Keratinocyte (primary cell): ENCODE data around the gene LGR6. TPM values are rescaled to one million over a fixed set of nuclear protein-coding genes. Genes with fewer than 3 reads are reported as not detected.
A peak's percentile ranks its signal among the peaks of the same experiment; 100 is the strongest.
"Not testable (repeated sequence)": the region's sequence is repeated elsewhere in the genome, so short reads cannot be mapped to it uniquely, and the experiment has no call there.

Experiments used
- DNase-seq: peaks from one replicate; pipeline ENCODE4 v3.0.0-alpha.2; 2011; ENCODE audit warnings: low read depth, missing footprints, low spot score
- FAIRE-seq: peaks from 2 replicates; lab custom pipeline; 2011; peaks lifted over from hg19 to GRCh38; lab: Jason Lieb, UNC
- H2AFZ ChIP-seq: 2 replicates; pipeline ENCODE4 v1.6.0; 2012; ENCODE audit warnings: low read length, control low read depth, inconsistent platforms; ENCODE audit not compliant: control insufficient read depth
- H3K27ac ChIP-seq: 2 replicates; pipeline ENCODE4 v1.5.1; 2011; ENCODE audit warnings: low read length; ENCODE audit not compliant: control insufficient read depth, insufficient read depth
- H3K27me3 ChIP-seq: 3 replicates; pipeline ENCODE4 v1.6.0; 2011; ENCODE audit warnings: low read length; ENCODE audit not compliant: control insufficient read depth, insufficient read depth; ENCODE audit errors: extremely low read depth
- H3K36me3 ChIP-seq, 2 experiments: 2 replicates in 1 of 2; 3 replicates in 1 of 2; pipeline ENCODE4 v1.5.1; 2011; ENCODE audit warnings: low read length in 2 of 2, mild to moderate bottlenecking in 1 of 2; ENCODE audit not compliant: control insufficient read depth in 2 of 2, insufficient read depth in 2 of 2; ENCODE audit errors: extremely low read depth in 1 of 2
- H3K4me1 ChIP-seq: 3 replicates; pipeline ENCODE4 v1.5.1; 2011; ENCODE audit warnings: low read length; ENCODE audit not compliant: control insufficient read depth, insufficient read depth; ENCODE audit errors: extremely low read depth
- H3K4me2 ChIP-seq: 3 replicates; pipeline ENCODE4 v1.6.0; 2011; ENCODE audit warnings: low read depth, low read length; ENCODE audit not compliant: control insufficient read depth, insufficient read depth; ENCODE audit errors: extremely low read depth
- H3K4me3 ChIP-seq, 3 experiments: fragments of 200-600 bp in 1 of 3; sonication (generic) in 1 of 3; 2 replicates in 2 of 3; 3 replicates in 1 of 3; pipeline ENCODE4 v1.5.1; 2011 to 2016; ENCODE audit warnings: low read length in 3 of 3, mild to moderate bottlenecking in 3 of 3, control low read depth in 2 of 3, inconsistent platforms in 1 of 3, low read depth in 1 of 3, mixed read lengths in 1 of 3, mixed run types in 1 of 3, moderate library complexity in 1 of 3; ENCODE audit not compliant: control insufficient read depth in 2 of 3, insufficient read depth in 2 of 3; ENCODE audit errors: extremely low read depth in 1 of 3
- H3K79me2 ChIP-seq: 2 replicates; pipeline ENCODE4 v1.6.0; 2012; ENCODE audit warnings: low read length; ENCODE audit not compliant: control insufficient read depth, insufficient read depth
- H3K9ac ChIP-seq: 3 replicates; pipeline ENCODE4 v1.6.0; 2011; ENCODE audit warnings: low read length; ENCODE audit not compliant: control insufficient read depth, insufficient read depth; ENCODE audit errors: extremely low read depth
- H3K9me1 ChIP-seq: 3 replicates; pipeline ENCODE4 v1.6.0; 2011; ENCODE audit warnings: low read length; ENCODE audit not compliant: control insufficient read depth, insufficient read depth; ENCODE audit errors: extremely low read depth
- H3K9me3 ChIP-seq: 2 replicates; pipeline ENCODE4 v1.5.1; 2012; ENCODE audit warnings: low read depth, low read length; ENCODE audit not compliant: control insufficient read depth
- H4K20me1 ChIP-seq: 3 replicates; pipeline ENCODE4 v1.6.0; 2011; ENCODE audit warnings: low read length; ENCODE audit not compliant: control insufficient read depth, insufficient read depth; ENCODE audit errors: extremely low read depth
- CTCF ChIP-seq, 3 experiments: IDR thresholded peaks in 1 of 3; conservative IDR thresholded peaks in 1 of 3; optimal IDR thresholded peaks in 1 of 3; 2 replicates in 2 of 3; 3 replicates in 1 of 3; pipeline versions ENCODE3 to v1.5.1; 2011; ENCODE audit warnings: low read length in 3 of 3, mild to moderate bottlenecking in 3 of 3, moderate library complexity in 2 of 3, control low read depth in 1 of 3, inconsistent platforms in 1 of 3; ENCODE audit not compliant: insufficient read depth in 2 of 3; ENCODE audit errors: extremely low read depth in 1 of 3
- EZH2 ChIP-seq: IDR thresholded peaks from one replicate; pipeline ENCODE4 v1.6.1; 2012; ENCODE audit warnings: inconsistent platforms, mild to moderate bottlenecking, low read length, moderate library complexity
- dilution Hi-C: fragments of 300-500 bp; cut with MboI; formaldehyde crosslinking; loops from one replicate; pipeline ENCODE4 v1.7.0; 2020; ENCODE audit warnings: low sequenced_read_pairs; ENCODE audit not compliant: extremely low pct_ligation_motif_present
- polyA plus RNA-seq, 5 experiments: library from polyadenylated mRNA; depleted of rRNA in 3 of 5; stranded (reverse) in 3 of 5; stranded (forward) in 1 of 5; unstranded in 1 of 5; fragments of >200 nt; gene quantifications; 1 replicate in 1 of 5; 2 replicates in 3 of 5; 3 replicates in 1 of 5; pipeline versions ENCODE4 v1.2.1 to v1.2.3, GENCODE V29; 2011 to 2012; ENCODE audit warnings: missing spikeins in 2 of 5, low read depth in 1 of 5, low replicate concordance in 1 of 5

LGR6 gene
- polyA plus RNA-seq, 1 donor (not counting 4 experiments of a cell fraction or from before 2014, with no cell fraction given): 0.42 TPM

GRCh38 chr1:202189001-202189790 lies 4.4 kb upstream of the LGR6 start:
- Histone ChIP-seq H3K4me2 (no peak overlapping the region), H4K20me1 (peaks cover 3% of the 10 kb centered on the region), H3K27me3 (peaks cover 36% of the 10 kb centered on the region), H3K4me3 (no peak overlapping the region), H3K79me2 (no peaks in the 10 kb centered on the region), H2AFZ (no peak overlapping the region), H3K4me1 (peaks cover 4% of the 10 kb centered on the region), H3K9me3 (no peaks in the 10 kb centered on the region), H3K27ac (no peak overlapping the region), H3K36me3 (no peaks in the 10 kb centered on the region), H3K9ac (no peak overlapping the region), H3K9me1 (no peaks in the 10 kb centered on the region)
- dilution Hi-C loops: no loop called here
- no peak for TF ChIP-seq EZH2
- peak; percentile 42 to 83 (median 73) for TF ChIP-seq CTCF (optimal IDR thresholded peaks at IDR 0.05 in 1 of 3, IDR thresholded peaks at IDR 0.05 in 1 of 3, conservative IDR thresholded peaks at IDR 0.05 in 1 of 3; ENCODE audit: extremely low read depth in 1 of 3, insufficient read depth in 2 of 3, low read length in 3 of 3)
- DNase-seq: no peak
- FAIRE-seq: peak; percentile 34

GRCh38 chr1:202189918-202190715 lies 3.5 kb upstream of the LGR6 start:
- dilution Hi-C loops: no loop called here
- Histone ChIP-seq H3K36me3 (no peaks in the 10 kb centered on the region), H3K9me3 (no peaks in the 10 kb centered on the region), H2AFZ (no peak overlapping the region), H4K20me1 (peaks cover 3% of the 10 kb centered on the region), H3K27me3 (peaks cover 39% of the 10 kb centered on the region), H3K4me1 (peaks cover 4% of the 10 kb centered on the region), H3K27ac (no peak overlapping the region), H3K79me2 (no peaks in the 10 kb centered on the region), H3K9me1 (no peaks in the 10 kb centered on the region), H3K9ac (no peak overlapping the region), H3K4me3 (no peak overlapping the region), H3K4me2 (no peak overlapping the region)
- DNase-seq: no peak
- TF ChIP-seq CTCF (optimal IDR thresholded peaks at IDR 0.05 in 1 of 3, IDR thresholded peaks at IDR 0.05 in 1 of 3, conservative IDR thresholded peaks at IDR 0.05 in 1 of 3; ENCODE audit: extremely low read depth in 1 of 3, insufficient read depth in 2 of 3, low read length in 3 of 3) (peak in 2 of 3 experiments; percentile 16 to 27), EZH2 (no peak)
- no peak for FAIRE-seq

GRCh38 chr1:202191391-202191790 lies 2.2 kb upstream of the LGR6 start:
- H3K36me3 ChIP-seq, DNase-seq, H3K9me1 ChIP-seq, H4K20me1 ChIP-seq, H3K4me1 ChIP-seq, dilution Hi-C loops, FAIRE-seq, H3K9me3 ChIP-seq, H2AFZ ChIP-seq, H3K4me2 ChIP-seq, H3K4me3 ChIP-seq, H3K79me2 ChIP-seq, H3K27ac ChIP-seq, H3K9ac ChIP-seq: not testable (repeated sequence)
- H3K27me3 ChIP-seq: peaks cover 33% of the 10 kb centered on the region
